IPS-18a (cell line): ENCODE results near the gene GALNS.
"Not testable (repeated sequence)": the region's sequence is repeated elsewhere in the genome, so short reads cannot be mapped to it uniquely, and the experiment has no call there.

Experiments
- H3K27ac ChIP-seq: one replicate; pipeline ENCODE4 v1.5.1; 2013; ENCODE audit warnings: low read length
- H3K27me3 ChIP-seq: one replicate; pipeline ENCODE4 v1.6.1; 2013; ENCODE audit warnings: mild to moderate bottlenecking, low read length; ENCODE audit not compliant: control insufficient read depth, insufficient read depth
- H3K36me3 ChIP-seq: one replicate; pipeline ENCODE4 v1.6.1; 2013; ENCODE audit warnings: low read depth, low read length; ENCODE audit not compliant: control insufficient read depth
- H3K4me1 ChIP-seq: one replicate; pipeline ENCODE4 v1.6.1; 2013; ENCODE audit warnings: low read depth, low read length; ENCODE audit not compliant: control insufficient read depth
- H3K4me3 ChIP-seq: one replicate; pipeline ENCODE4 v1.5.1; 2013; ENCODE audit warnings: low read length
- H3K9ac ChIP-seq: one replicate; pipeline ENCODE4 v1.6.1; 2013; ENCODE audit warnings: mild to moderate bottlenecking, low read length, moderate library complexity
- H3K9me3 ChIP-seq: one replicate; pipeline ENCODE4 v1.6.1; 2013; ENCODE audit warnings: low read depth, low read length; ENCODE audit not compliant: control insufficient read depth

The GALNS gene

GRCh38 chr16:88825146-88825545, 31.6 kb downstream of the GALNS start:
- H3K36me3 ChIP-seq: no peaks in the 10 kb centered on the region
- no peaks in the 10 kb centered on the region for H3K9me3 ChIP-seq
- no peaks in the 10 kb centered on the region for H3K27me3 ChIP-seq
- H3K4me1 ChIP-seq: no peaks in the 10 kb centered on the region
- no peak overlapping the region for H3K9ac ChIP-seq
- no peak overlapping the region for H3K4me3 ChIP-seq
- no peak overlapping the region for H3K27ac ChIP-seq

GRCh38 chr16:88824256-88825077, 32.3 kb downstream of the GALNS start:
- Histone ChIP-seq H3K27ac (no peak overlapping the region), H3K4me1 (no peaks in the 10 kb centered on the region), H3K4me3 (no peak overlapping the region), H3K9me3 (no peaks in the 10 kb centered on the region), H3K9ac (no peak overlapping the region), H3K36me3 (no peaks in the 10 kb centered on the region), H3K27me3 (no peaks in the 10 kb centered on the region)

- not testable (repeated sequence) for H3K9me3 ChIP-seq, H3K27me3 ChIP-seq, H3K27ac ChIP-seq, H3K9ac ChIP-seq, H3K36me3 ChIP-seq, H3K4me1 ChIP-seq, H3K4me3 ChIP-seq
Observed at GRCh38 chr16:88823646-88824045, 33.1 kb downstream of the GALNS start.

GRCh38 chr16:88822281-88823040, 34.3 kb downstream of the GALNS start:
- no peak overlapping the region for H3K9ac ChIP-seq
- H3K27ac ChIP-seq: no peak overlapping the region
- H3K27me3 ChIP-seq: no peaks in the 10 kb centered on the region
- no peaks in the 10 kb centered on the region for H3K4me1 ChIP-seq
- no peaks in the 10 kb centered on the region for H3K9me3 ChIP-seq
- no peaks in the 10 kb centered on the region for H3K36me3 ChIP-seq
- H3K4me3 ChIP-seq: no peak overlapping the region

- H3K27ac ChIP-seq: no peak overlapping the region
- H3K9me3 ChIP-seq: no peaks in the 10 kb centered on the region
- no peak overlapping the region for H3K9ac ChIP-seq
Observed at GRCh38 chr16:88821168-88821850, 35.4 kb downstream of the GALNS start.

GRCh38 chr16:88820385-88821025, 36.2 kb downstream of the GALNS start:
- Histone ChIP-seq H3K4me1 (no peaks in the 10 kb centered on the region), H3K27me3 (no peaks in the 10 kb centered on the region), H3K9ac (no peak overlapping the region)

More at GRCh38 chr16:88821168-88821850, 35.4 kb downstream of the GALNS start:
- H3K4me3 ChIP-seq: no peak overlapping the region
- H3K4me1 ChIP-seq: no peaks in the 10 kb centered on the region
- no peaks in the 10 kb centered on the region for H3K27me3 ChIP-seq
- H3K36me3 ChIP-seq: no peaks in the 10 kb centered on the region

GRCh38 chr16:88819126-88819525, 37.6 kb downstream of the GALNS start:
- no peaks in the 10 kb centered on the region for H3K27me3 ChIP-seq
- no peaks in the 10 kb centered on the region for H3K9me3 ChIP-seq
- H3K9ac ChIP-seq: no peak overlapping the region
- H3K4me1 ChIP-seq: no peaks in the 10 kb centered on the region
- no peak overlapping the region for H3K4me3 ChIP-seq
- H3K36me3 ChIP-seq: no peaks in the 10 kb centered on the region
- H3K27ac ChIP-seq: no peak overlapping the region

More at GRCh38 chr16:88820385-88821025, 36.2 kb downstream of the GALNS start:
- Histone ChIP-seq H3K9me3 (no peaks in the 10 kb centered on the region), H3K36me3 (no peaks in the 10 kb centered on the region), H3K27ac (no peak overlapping the region), H3K4me3 (no peak overlapping the region)

- no peak overlapping the region for H3K9ac ChIP-seq
- no peak overlapping the region for H3K27ac ChIP-seq
- no peaks in the 10 kb centered on the region for H3K9me3 ChIP-seq
- no peaks in the 10 kb centered on the region for H3K36me3 ChIP-seq
- H3K4me1 ChIP-seq: no peaks in the 10 kb centered on the region
- H3K27me3 ChIP-seq: no peaks in the 10 kb centered on the region
- no peak overlapping the region for H3K4me3 ChIP-seq
Observed at GRCh38 chr16:88818575-88818874, 38.2 kb downstream of the GALNS start.

- no peaks in the 10 kb centered on the region for H3K36me3 ChIP-seq
- no peak overlapping the region for H3K27ac ChIP-seq
- H3K9ac ChIP-seq: no peak overlapping the region
- H3K9me3 ChIP-seq: no peaks in the 10 kb centered on the region
- H3K4me1 ChIP-seq: no peaks in the 10 kb centered on the region
- no peaks in the 10 kb centered on the region for H3K27me3 ChIP-seq
- no peak overlapping the region for H3K4me3 ChIP-seq
Observed at GRCh38 chr16:88817785-88818574, 38.8 kb downstream of the GALNS start.

GRCh38 chr16:88816736-88817535, 39.8 kb downstream of the GALNS start:
- Histone ChIP-seq H3K9ac (no peak overlapping the region), H3K27me3 (no peaks in the 10 kb centered on the region), H3K4me1 (no peaks in the 10 kb centered on the region), H3K9me3 (no peaks in the 10 kb centered on the region), H3K4me3 (no peak overlapping the region), H3K27ac (no peak overlapping the region), H3K36me3 (no peaks in the 10 kb centered on the region)
